UCSD-AML1 (cell line): ENCODE measurements around the gene CYP2B6.
"Not testable (repeated sequence)": the region's sequence is repeated elsewhere in the genome, so short reads cannot be mapped to it uniquely, and the experiment has no call there.

Experiments
- DNase-seq: peaks from one replicate; lab custom pipeline; 2025; ENCODE audit not compliant: unreplicated experiment; lab: John Stamatoyannopoulos, UW

CYP2B6 gene

GRCh38 chr19:41030651-41031050, 39.6 kb downstream of the CYP2B6 start:
- DNase-seq, result no peak

- no peak for DNase-seq
Measured at GRCh38 chr19:41031916-41032315, 40.8 kb downstream of the CYP2B6 start.

GRCh38 chr19:41033324-41033723, 42.2 kb downstream of the CYP2B6 start:
- DNase-seq, result not testable (repeated sequence)

GRCh38 chr19:41039806-41040205, 48.7 kb downstream of the CYP2B6 start:
- DNase-seq, result no peak

- not testable (repeated sequence) for DNase-seq
Measured at GRCh38 chr19:41045095-41045494, 54.0 kb downstream of the CYP2B6 start.

GRCh38 chr19:41050426-41050825, 59.3 kb downstream of the CYP2B6 start:
- DNase-seq, result no peak

- not testable (repeated sequence) for DNase-seq
Measured at GRCh38 chr19:41052162-41052561, 61.1 kb downstream of the CYP2B6 start.

- not testable (repeated sequence) for DNase-seq
Measured at GRCh38 chr19:41053331-41053730, 62.2 kb downstream of the CYP2B6 start.

- DNase-seq, result no peak
Measured at GRCh38 chr19:41064974-41065569, 74.0 kb downstream of the CYP2B6 start.
